Measurements from ENCODE around the gene STMP1. TPM values are rescaled to one million over a fixed set of nuclear protein-coding genes. Genes with fewer than 3 reads are reported as not detected.

Gene STMP1
- total RNA-seq, 4 donors from 2014 or later = 15.7 to 18.7 (median 16.5) TPM

- no peak for DNase-seq (ENCODE audit: low spot score in 2 of 2)
- WGBS, 2 donors = 40 to 55% methylated on average over 3 of the region's 3 CpGs
- TF ChIP-seq, protein P1, sequence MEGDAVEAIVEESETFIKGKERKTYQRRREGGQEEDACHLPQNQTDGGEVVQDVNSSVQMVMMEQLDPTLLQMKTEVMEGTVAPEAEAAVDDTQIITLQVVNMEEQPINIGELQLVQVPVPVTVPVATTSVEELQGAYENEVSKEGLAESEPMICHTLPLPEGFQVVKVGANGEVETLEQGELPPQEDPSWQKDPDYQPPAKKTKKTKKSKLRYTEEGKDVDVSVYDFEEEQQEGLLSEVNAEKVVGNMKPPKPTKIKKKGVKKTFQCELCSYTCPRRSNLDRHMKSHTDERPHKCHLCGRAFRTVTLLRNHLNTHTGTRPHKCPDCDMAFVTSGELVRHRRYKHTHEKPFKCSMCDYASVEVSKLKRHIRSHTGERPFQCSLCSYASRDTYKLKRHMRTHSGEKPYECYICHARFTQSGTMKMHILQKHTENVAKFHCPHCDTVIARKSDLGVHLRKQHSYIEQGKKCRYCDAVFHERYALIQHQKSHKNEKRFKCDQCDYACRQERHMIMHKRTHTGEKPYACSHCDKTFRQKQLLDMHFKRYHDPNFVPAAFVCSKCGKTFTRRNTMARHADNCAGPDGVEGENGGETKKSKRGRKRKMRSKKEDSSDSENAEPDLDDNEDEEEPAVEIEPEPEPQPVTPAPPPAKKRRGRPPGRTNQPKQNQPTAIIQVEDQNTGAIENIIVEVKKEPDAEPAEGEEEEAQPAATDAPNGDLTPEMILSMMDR (IDR thresholded peaks at IDR 0.05) = no peak
- TF ChIP-seq POLR2A (IDR thresholded peaks at IDR 0.05) = no peak
- no peak overlapping the region for H3K4me3 ChIP-seq (ENCODE audit: low read depth, poor library complexity, severe bottlenecking)
- intact Hi-C loops (cut with DNase I; ENCODE audit: low total_unique reads) = no loop called here
Measured at GRCh38 chr7:135683609-135684008, 21.3 kb downstream of the STMP1 start.

DNA sequence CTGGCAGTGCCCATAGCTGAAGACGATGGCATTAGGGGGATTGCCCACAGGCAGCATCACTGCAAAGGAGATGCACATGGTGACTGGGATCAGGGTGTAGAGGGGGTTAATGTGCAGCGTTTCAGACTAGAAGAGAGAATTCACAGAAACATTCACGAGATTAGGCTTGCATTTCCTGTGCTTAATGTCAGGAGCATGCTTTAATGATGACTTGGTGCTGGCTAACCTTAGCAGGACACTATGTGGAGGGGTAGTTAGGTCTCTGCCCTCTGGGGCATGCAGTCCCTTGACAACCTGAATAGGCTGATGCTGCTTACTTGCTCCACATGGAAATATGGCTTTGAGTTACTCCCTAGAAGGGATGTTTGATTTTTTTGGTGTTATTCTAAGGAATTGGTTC lies 21.8 kb downstream of the STMP1 start:
- no peak overlapping the region for H3K4me3 ChIP-seq (ENCODE audit: low read depth, poor library complexity, severe bottlenecking)
- intact Hi-C loops (cut with DNase I; ENCODE audit: low total_unique reads) = no loop called here
- TF ChIP-seq POLR2A (IDR thresholded peaks at IDR 0.05) = no peak
- TF ChIP-seq, protein P1 (IDR thresholded peaks at IDR 0.05) = no peak
- 48% methylated on average over 3 of the region's 3 CpGs for WGBS, 2 donors
- DNase-seq (ENCODE audit: low spot score in 2 of 2) = no peak

- H3K4me3 ChIP-seq (ENCODE audit: low read depth, poor library complexity, severe bottlenecking) = no peak overlapping the region
- intact Hi-C loops (cut with DNase I; ENCODE audit: low total_unique reads) = no loop called here
- DNase-seq (ENCODE audit: low spot score in 2 of 2) = no peak
- TF ChIP-seq, protein P1 (IDR thresholded peaks at IDR 0.05) = no peak
- TF ChIP-seq POLR2A (IDR thresholded peaks at IDR 0.05) = no peak
- WGBS, 2 donors = 90 to 94% methylated on average over 5 of the region's 5 CpGs
Measured at GRCh38 chr7:135684699-135685098, 22.4 kb downstream of the STMP1 start.

DNA sequence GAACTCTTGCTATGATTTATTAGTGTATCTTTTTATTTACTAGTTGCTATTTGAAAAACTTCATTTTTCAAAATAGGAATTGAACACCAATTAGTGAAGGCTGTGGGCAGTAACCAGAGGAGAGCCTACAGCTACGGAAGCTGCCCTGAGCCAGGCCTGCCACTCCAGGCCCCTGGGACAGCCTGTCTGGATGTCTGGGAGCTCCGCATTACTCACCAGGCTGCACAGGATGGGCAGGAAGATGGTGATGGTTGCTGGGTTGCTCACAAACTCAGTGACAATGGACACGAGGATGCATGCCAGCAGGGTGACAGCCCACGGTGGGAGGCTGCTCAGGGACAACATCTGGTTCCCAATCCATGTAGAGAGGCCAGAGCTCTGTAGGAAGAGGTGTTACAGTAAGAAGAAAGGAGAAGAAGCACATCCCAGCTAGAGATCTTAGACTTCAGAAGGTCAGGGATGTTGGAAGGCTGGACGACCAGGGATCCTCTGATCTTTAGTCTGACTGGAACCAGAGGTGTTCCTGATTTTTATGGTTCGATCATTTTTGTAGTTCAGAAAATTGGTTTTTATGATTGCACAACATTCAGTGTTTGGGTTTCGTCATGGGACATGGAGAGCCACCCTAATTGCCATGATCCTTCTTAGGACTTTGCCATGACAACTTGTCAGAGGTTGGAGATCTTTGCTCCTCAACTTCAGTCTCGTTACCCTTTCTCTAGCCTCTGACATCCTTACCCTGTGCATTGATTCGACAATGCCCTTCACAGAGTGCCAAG lies 23.2 kb downstream of the STMP1 start:
- no peak overlapping the region for H3K4me3 ChIP-seq (ENCODE audit: low read depth, poor library complexity, severe bottlenecking)
- DNase-seq (ENCODE audit: low spot score in 2 of 2) = no peak
- TF ChIP-seq POLR2A (IDR thresholded peaks at IDR 0.05) = no peak
- TF ChIP-seq, protein P1 (IDR thresholded peaks at IDR 0.05) = no peak
- intact Hi-C loops (cut with DNase I; ENCODE audit: low total_unique reads) = no loop called here
- WGBS, 2 donors = 85% methylated on average over 9 of the region's 9 CpGs

- intact Hi-C loops (cut with DNase I; ENCODE audit: low total_unique reads) = no loop called here
- TF ChIP-seq, protein P1 (IDR thresholded peaks at IDR 0.05) = no peak
- no peak for TF ChIP-seq POLR2A (IDR thresholded peaks at IDR 0.05)
- 0% methylated on average over 1 of the region's 1 CpG for WGBS, 2 donors
- no peak for DNase-seq (ENCODE audit: low spot score in 2 of 2)
- no peak overlapping the region for H3K4me3 ChIP-seq (ENCODE audit: low read depth, poor library complexity, severe bottlenecking)
Measured at GRCh38 chr7:135687466-135687865, 25.2 kb downstream of the STMP1 start.

DNA sequence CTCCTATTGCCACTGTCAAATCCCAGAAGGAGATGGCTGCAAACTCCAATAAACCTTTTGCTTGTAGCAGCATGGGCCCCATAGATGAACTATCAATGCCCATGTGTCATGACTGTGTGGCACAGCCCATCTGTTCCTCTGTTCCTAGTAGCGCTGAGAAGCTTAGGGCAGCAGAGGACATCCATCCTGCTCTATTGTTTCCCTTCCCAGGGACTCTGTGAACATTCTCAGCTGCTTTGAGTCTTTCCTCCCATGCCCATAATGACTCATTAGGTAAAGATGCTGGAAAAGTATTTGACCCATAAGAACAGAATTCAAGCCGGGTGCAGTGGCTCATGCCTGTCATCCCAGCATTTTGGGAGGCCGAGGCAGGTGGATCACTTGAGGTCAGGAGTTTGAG lies 28.3 kb downstream of the STMP1 start:
- intact Hi-C loops (cut with DNase I; ENCODE audit: low total_unique reads) = no loop called here
- TF ChIP-seq, protein P1 (IDR thresholded peaks at IDR 0.05) = no peak
- TF ChIP-seq POLR2A (IDR thresholded peaks at IDR 0.05) = no peak
- H3K4me3 ChIP-seq (ENCODE audit: low read depth, poor library complexity, severe bottlenecking) = no peak overlapping the region
- 92 to 97% methylated on average over 3 of the region's 3 CpGs for WGBS, 2 donors
- no peak for DNase-seq (ENCODE audit: low spot score in 2 of 2)

Measured in lower leg skin (tissue), 4 donors.